ENCODE data around the gene COL11A2.

Gene COL11A2

DNA sequence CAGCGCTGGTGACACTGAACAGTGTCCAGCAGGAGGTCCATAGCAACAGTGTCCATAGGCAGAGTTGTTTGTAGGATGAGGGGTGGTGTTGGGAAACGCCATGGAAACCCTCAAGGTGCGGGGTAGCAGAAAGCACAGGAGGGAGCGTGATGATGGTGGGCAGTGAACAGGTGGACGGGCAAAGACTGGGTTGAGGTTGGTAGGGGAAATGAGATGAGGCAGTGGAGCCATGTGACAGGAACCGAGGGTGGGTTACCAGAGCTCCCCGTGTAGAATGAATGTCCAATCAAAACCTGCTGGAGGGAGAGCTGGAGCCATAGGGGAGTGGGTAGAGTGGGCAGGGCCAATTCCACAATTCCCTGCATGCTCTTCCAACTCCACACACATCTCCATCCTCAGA lies 78.5 kb downstream of the COL11A2 start:
- H3K9me3 ChIP-seq (ENCODE audit: insufficient read depth, low read length, severe bottlenecking), result no peaks in the 10 kb centered on the region
- no peak overlapping the region for H3K4me2 ChIP-seq (ENCODE audit: insufficient read depth, low read length)
- no peak overlapping the region for H3K4me3 ChIP-seq (ENCODE audit: low read depth in 1 of 2, low read length in 2 of 2)
- no peaks in the 10 kb centered on the region for H3K79me2 ChIP-seq (ENCODE audit: insufficient read depth, low read length)
- H3K27me3 ChIP-seq (ENCODE audit: insufficient read depth, low read length, poor library complexity), result peaks cover 20% of the 10 kb centered on the region
- no peak overlapping the region for H3K9ac ChIP-seq (ENCODE audit: low read depth, low read length)
- no peak for DNase-seq
- no peaks in the 10 kb centered on the region for H3K4me1 ChIP-seq (ENCODE audit: insufficient read depth, low read length)
- no peaks in the 10 kb centered on the region for H3K36me3 ChIP-seq (ENCODE audit: insufficient read depth, low read length)
- H4K20me1 ChIP-seq (ENCODE audit: insufficient read depth, low read length), result no peaks in the 10 kb centered on the region
- H3K27ac ChIP-seq (ENCODE audit: low read length), result no peak overlapping the region
- no peak overlapping the region for H2AFZ ChIP-seq (ENCODE audit: low read depth, low read length)
- ATAC-seq (ENCODE audit: insufficient read depth, low read depth), result no peak
- TF ChIP-seq, protein P1, sequence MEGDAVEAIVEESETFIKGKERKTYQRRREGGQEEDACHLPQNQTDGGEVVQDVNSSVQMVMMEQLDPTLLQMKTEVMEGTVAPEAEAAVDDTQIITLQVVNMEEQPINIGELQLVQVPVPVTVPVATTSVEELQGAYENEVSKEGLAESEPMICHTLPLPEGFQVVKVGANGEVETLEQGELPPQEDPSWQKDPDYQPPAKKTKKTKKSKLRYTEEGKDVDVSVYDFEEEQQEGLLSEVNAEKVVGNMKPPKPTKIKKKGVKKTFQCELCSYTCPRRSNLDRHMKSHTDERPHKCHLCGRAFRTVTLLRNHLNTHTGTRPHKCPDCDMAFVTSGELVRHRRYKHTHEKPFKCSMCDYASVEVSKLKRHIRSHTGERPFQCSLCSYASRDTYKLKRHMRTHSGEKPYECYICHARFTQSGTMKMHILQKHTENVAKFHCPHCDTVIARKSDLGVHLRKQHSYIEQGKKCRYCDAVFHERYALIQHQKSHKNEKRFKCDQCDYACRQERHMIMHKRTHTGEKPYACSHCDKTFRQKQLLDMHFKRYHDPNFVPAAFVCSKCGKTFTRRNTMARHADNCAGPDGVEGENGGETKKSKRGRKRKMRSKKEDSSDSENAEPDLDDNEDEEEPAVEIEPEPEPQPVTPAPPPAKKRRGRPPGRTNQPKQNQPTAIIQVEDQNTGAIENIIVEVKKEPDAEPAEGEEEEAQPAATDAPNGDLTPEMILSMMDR (IDR thresholded peaks at IDR 0.05; ENCODE audit: borderline replicate concordance, extremely low read depth, low read length, poor library complexity, severe bottlenecking), result no peak
- no peak for TF ChIP-seq EZH2 (IDR thresholded peaks at IDR 0.05; ENCODE audit: borderline replicate concordance, low read depth, low read length, severe bottlenecking)

Measured in DND-41 (cell line).